Vagina (tissue), 2 donors: ENCODE results near the gene CDIP1. TPM values are rescaled to one million over a fixed set of nuclear protein-coding genes. Genes with fewer than 3 reads are reported as not detected.

Experiments
- DNase-seq, 2 donors: peaks; one replicate each; pipeline ENCODE4 v3.0.0-alpha.2; 2017; ENCODE audit errors: extremely low spot score in 2 of 2
- H3K27ac ChIP-seq: fragments of 200-600 bp; sonication (generic); one replicate; pipeline ENCODE4 v1.5.1; 2019
- H3K27me3 ChIP-seq: fragments of 200-600 bp; sonication (generic); one replicate; pipeline ENCODE4 v1.5.1; 2019
- H3K36me3 ChIP-seq, 2 donors: fragments of 200-600 bp; sonication (generic); one replicate each; pipeline ENCODE4 v1.5.1; 2017 to 2019
- H3K4me1 ChIP-seq: fragments of 200-600 bp; sonication (generic); one replicate; pipeline ENCODE4 v1.5.1; 2019
- H3K4me3 ChIP-seq, 2 donors: fragments of 200-600 bp; sonication (generic); 1 replicate in 1 of 2; 2 replicates in 1 of 2; pipeline ENCODE4 v1.5.1; 2016 to 2019
- H3K9me3 ChIP-seq: fragments of 200-600 bp; sonication (generic); one replicate; pipeline ENCODE4 v1.5.1; 2019
- POLR2A ChIP-seq, 2 donors: fragments of 450-650 bp; IDR thresholded peaks; one replicate each; pipeline ENCODE4 v1.6.1; 2017; ENCODE audit warnings: antibody characterized with exemption in 2 of 2, mild to moderate bottlenecking in 2 of 2, moderate library complexity in 2 of 2
- POLR2AphosphoS5 ChIP-seq, 2 donors: sonication (generic); formaldehyde crosslinking; IDR thresholded peaks; one replicate each; pipeline ENCODE4 v1.9.0; 2017; ENCODE audit warnings: antibody characterized with exemption in 2 of 2, mild to moderate bottlenecking in 2 of 2, low read depth in 1 of 2; ENCODE audit not compliant: insufficient read depth in 1 of 2
- intact Hi-C: fragments of 100-400 bp; cut with DNase I; formaldehyde crosslinking; loops from one replicate; pipeline ENCODE4 v1.15.1; 2023
- total RNA-seq: library from RNA; depleted of rRNA; stranded (reverse); fragments of >200 nt; gene quantifications from one replicate; pipeline ENCODE4 v1.2.3, GENCODE V29; 2016
- TF ChIP-seq, protein P1 (sequence below), 3 experiments: fragments of 450-650 bp in 2 of 3; fragments of 200-600 bp in 1 of 3; sonication (generic) in 1 of 3; IDR thresholded peaks; one replicate each; pipeline ENCODE4 v1.5.1; 2017 to 2019; ENCODE audit warnings: antibody characterized with exemption in 3 of 3, mild to moderate bottlenecking in 2 of 3, moderate library complexity in 2 of 3

The CDIP1 gene
- total RNA-seq, 1 donor from 2014 or later = 13.3 TPM

DNA sequence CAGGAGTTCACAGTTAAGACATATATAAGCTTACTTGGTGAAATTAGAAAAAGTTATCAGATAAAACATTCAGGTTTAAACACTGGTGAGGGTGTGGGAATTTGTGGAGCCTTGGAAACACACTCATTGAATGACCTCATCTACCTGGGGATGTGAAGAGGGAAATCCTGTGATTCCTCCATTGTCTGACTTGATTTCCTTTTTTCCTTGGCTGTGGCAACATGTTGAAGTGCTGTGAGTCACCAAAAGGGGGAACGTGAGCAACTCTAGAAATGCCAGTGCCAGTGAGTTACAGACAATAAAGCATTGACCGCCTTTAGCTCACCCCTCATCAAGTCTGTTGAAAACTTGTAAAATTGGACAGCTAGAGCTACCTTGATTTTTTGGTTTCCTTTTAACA is 60.6 kb downstream of the CDIP1 start:
- intact Hi-C loops = no loop called here
- DNase-seq = no peak
- H3K36me3 ChIP-seq = no peaks in the 10 kb centered on the region
- H3K27ac ChIP-seq = no peak overlapping the region
- peaks cover 36% of the 10 kb centered on the region for H3K4me1 ChIP-seq
- H3K4me3 ChIP-seq = no peak overlapping the region
- H3K27me3 ChIP-seq = no peaks in the 10 kb centered on the region
- H3K9me3 ChIP-seq = no peaks in the 10 kb centered on the region
- TF ChIP-seq POLR2AphosphoS5 (IDR thresholded peaks at IDR 0.05; ENCODE audit: insufficient read depth in 1 of 2, low read depth in 1 of 2) = peak in 1 of 2 donors; percentile 17
- no peak for TF ChIP-seq POLR2A (IDR thresholded peaks at IDR 0.05)

DNA sequence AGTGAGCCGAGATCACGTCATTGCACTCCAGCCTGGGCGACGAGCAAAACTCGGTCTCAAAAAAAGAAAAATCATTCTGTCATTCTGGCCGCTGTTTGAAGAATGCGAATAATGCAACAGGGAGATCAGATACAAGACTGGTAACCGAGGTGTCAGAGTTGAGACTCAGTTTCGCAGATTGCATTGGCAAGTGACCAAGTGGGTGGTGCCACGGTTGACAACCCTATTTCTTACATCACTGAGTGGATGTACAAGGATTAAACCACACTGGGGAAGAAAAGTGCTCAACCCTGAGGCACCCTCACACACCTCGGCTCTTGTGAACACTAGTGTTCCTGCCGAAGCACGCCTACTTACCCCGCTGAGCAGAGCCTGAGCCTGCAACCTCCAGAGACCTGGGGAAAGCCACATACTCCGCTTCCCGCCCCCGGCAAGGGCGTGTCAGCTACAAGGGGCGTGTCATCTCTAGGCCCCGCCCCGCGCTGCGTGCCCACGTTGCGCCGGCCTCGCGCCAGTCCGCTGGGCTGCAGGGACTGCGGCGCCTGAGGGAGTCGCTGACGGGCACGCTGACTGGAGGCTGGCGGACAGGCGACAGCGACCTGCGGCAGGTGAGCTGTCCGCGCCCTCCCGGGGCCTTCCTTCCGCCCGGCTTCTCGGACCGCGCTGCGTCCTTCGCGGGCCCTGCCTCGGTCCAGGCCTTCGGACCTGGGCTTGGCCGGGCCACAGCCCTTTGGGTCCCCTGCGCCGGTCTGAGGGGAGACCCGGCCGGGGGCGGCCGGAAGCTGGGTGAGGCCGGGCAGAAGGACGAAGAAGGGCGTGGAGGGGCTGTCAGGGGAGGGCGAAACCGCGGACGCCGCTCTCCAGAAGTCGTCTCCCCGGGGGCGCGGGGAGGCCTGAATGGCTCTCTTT is 62.4 kb downstream of the CDIP1 start, which contains the start of gene HMOX2:
Gene HMOX2, plus strand, starts transcription at position 519 of the 909 bp plus-strand sequence. CDS start 29,127 bp downstream, outside the sequence.
- intact Hi-C loops = no loop called here
- Histone ChIP-seq H3K9me3 (no peaks in the 10 kb centered on the region), H3K4me3 (peak within 1 kb of the TSS; percentile 80 to 85), H3K27ac (peak within 1 kb of the TSS; percentile 84), H3K4me1 (peaks cover 37% of the 10 kb centered on the region), H3K36me3 (no peaks in the 10 kb centered on the region), H3K27me3 (no peaks in the 10 kb centered on the region)
- TF ChIP-seq POLR2AphosphoS5 (IDR thresholded peaks at IDR 0.05; ENCODE audit: insufficient read depth in 1 of 2, low read depth in 1 of 2) (peak; percentile 69 to 84), POLR2A (IDR thresholded peaks at IDR 0.05) (peak in 1 of 2 donors; percentile 76)
- TF ChIP-seq, protein P1, sequence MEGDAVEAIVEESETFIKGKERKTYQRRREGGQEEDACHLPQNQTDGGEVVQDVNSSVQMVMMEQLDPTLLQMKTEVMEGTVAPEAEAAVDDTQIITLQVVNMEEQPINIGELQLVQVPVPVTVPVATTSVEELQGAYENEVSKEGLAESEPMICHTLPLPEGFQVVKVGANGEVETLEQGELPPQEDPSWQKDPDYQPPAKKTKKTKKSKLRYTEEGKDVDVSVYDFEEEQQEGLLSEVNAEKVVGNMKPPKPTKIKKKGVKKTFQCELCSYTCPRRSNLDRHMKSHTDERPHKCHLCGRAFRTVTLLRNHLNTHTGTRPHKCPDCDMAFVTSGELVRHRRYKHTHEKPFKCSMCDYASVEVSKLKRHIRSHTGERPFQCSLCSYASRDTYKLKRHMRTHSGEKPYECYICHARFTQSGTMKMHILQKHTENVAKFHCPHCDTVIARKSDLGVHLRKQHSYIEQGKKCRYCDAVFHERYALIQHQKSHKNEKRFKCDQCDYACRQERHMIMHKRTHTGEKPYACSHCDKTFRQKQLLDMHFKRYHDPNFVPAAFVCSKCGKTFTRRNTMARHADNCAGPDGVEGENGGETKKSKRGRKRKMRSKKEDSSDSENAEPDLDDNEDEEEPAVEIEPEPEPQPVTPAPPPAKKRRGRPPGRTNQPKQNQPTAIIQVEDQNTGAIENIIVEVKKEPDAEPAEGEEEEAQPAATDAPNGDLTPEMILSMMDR (IDR thresholded peaks at IDR 0.05) = peak in 1 of 3 experiments; percentile 5
- peak in 1 of 2 donors; percentile 92 for DNase-seq

DNA sequence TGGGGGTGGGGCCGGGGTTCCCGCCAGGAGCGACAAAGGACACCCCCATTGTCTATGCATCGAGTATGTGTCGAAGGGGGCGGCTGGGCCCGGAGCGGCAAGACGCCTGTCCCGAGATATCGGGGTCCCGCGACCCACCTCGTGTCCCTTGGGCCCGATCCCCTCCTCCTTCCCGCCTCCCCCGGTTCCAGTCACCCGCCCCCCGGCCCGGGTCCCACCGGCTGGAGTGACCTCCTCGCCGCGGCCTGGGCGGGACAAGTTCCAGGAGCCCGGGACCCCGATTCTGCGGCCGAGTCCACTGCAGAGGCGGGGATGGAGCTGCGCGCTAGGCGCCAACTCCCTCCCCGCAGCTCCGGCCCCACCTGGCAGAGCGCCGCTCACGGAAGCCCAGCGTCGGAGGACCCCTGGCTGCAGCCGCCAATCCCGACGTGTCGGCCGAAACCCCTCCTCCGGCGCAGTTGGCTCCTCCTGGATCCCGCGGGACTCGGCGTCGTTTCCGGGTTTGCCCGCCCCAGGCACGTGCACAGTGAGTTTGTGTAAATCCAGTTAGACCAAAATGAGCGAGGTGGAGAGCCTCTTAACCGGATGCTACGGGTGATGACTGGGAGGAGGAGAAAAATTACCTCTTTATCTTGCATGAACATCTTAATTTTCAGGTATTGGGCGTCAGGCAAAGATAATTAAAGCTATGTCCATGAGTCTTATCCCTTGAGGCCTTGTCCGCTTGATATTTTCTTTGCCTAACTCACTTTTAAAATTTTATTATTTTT is 64.2 kb downstream of the CDIP1 start, which contains the start of gene NMRAL1:
Gene NMRAL1, minus strand, starts transcription at position 434 of the 770 bp plus-strand sequence. CDS start 493 bp downstream, outside the sequence.
- H3K9me3 ChIP-seq = no peaks in the 10 kb centered on the region
- H3K27me3 ChIP-seq = no peaks in the 10 kb centered on the region
- intact Hi-C loops = no loop called here
- DNase-seq = peak in 1 of 2 donors; percentile 91
- H3K4me1 ChIP-seq = peaks cover 37% of the 10 kb centered on the region
- H3K27ac ChIP-seq = peak within 1 kb of the TSS; percentile 83
- H3K4me3 ChIP-seq = peak within 1 kb of the TSS; percentile 69 to 92
- TF ChIP-seq, protein P1 (IDR thresholded peaks at IDR 0.05) = no peak
- TF ChIP-seq POLR2A (IDR thresholded peaks at IDR 0.05) = peak in 1 of 2 donors; percentile 25
- peak; percentile 85 to 91 for TF ChIP-seq POLR2AphosphoS5 (IDR thresholded peaks at IDR 0.05; ENCODE audit: insufficient read depth in 1 of 2, low read depth in 1 of 2)
- no peaks in the 10 kb centered on the region for H3K36me3 ChIP-seq

DNA sequence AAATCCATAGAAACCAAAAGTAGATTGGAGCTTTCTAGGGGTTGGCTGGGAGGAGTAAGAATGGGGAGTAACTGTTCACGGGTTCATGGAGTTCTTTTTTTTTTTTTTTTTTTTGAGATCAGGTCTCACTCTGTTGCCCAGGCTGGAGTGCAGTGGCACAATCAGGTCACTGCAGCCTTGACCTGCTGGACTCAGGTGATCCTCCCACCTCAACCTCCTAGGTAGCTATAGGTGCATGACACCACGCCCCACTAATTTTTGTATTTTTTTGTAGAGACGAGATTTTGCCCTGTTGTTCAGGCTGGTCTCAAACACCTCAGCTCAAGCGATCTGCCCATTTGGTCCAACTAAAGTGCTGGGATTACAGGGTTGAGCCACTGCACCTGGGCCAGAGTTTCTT is 65.7 kb downstream of the CDIP1 start:
- no peak for DNase-seq
- TF ChIP-seq, protein P1 (IDR thresholded peaks at IDR 0.05) = no peak
- TF ChIP-seq POLR2A (IDR thresholded peaks at IDR 0.05) (no peak), POLR2AphosphoS5 (IDR thresholded peaks at IDR 0.05; ENCODE audit: insufficient read depth in 1 of 2, low read depth in 1 of 2) (no peak)
- intact Hi-C loops = no loop called here
- no peak overlapping the region for H3K27ac ChIP-seq
- H3K9me3 ChIP-seq = no peaks in the 10 kb centered on the region
- no peak overlapping the region for H3K4me3 ChIP-seq
- H3K4me1 ChIP-seq = peaks cover 37% of the 10 kb centered on the region
- H3K36me3 ChIP-seq = peaks cover 0 to 6% of the 10 kb centered on the region in 2 donors
- H3K27me3 ChIP-seq = no peaks in the 10 kb centered on the region

DNA sequence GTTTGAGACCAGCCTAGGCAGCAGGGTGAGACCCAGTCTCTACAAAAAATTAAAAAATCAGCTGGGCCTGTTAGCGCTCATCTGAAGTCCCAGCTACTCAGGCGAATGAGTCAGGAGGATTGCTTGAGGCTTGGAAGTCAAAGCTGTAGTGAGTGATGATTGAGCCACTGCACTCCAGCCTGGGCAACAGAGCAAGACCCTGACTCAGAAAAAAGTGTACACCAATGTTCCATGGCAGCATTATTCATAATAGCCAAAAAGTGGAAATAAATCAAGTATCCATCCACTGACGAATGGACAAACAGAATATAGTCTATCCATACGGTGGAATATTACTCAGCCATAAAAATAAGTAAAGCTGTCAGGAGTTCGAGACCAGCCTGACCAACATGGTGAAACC is 66.7 kb downstream of the CDIP1 start:
- Histone ChIP-seq H3K4me3 (no peak overlapping the region), H3K27me3 (no peaks in the 10 kb centered on the region), H3K27ac (no peak overlapping the region), H3K4me1 (peaks cover 27% of the 10 kb centered on the region), H3K36me3 (peaks cover 0 to 12% of the 10 kb centered on the region in 2 donors), H3K9me3 (no peaks in the 10 kb centered on the region)
- intact Hi-C loops = no loop called here
- TF ChIP-seq POLR2A (IDR thresholded peaks at IDR 0.05) (no peak), POLR2AphosphoS5 (IDR thresholded peaks at IDR 0.05; ENCODE audit: insufficient read depth in 1 of 2, low read depth in 1 of 2) (no peak)
- TF ChIP-seq, protein P1 (IDR thresholded peaks at IDR 0.05) = no peak
- DNase-seq = no peak
